NCI-H524 treated with DMSO at 0.1 percent for 48 hours (cell line): ENCODE measurements around the gene MYBL2.

ENCODE experiments used
- DNase-seq: peaks from one replicate; lab custom pipeline; 2025; lab: John Stamatoyannopoulos, UW

The MYBL2 gene

GRCh38 chr20:43682446-43682845 lies 15.5 kb downstream of the MYBL2 start:
- no peak for DNase-seq

- no peak for DNase-seq
These were observed 19.9 kb downstream of the MYBL2 start for GRCh38 chr20:43686820-43687219.

GRCh38 chr20:43689165-43689564 lies 22.3 kb downstream of the MYBL2 start:
- no peak for DNase-seq

GRCh38 chr20:43690943-43691598 lies 24.2 kb downstream of the MYBL2 start:
- DNase-seq: no peak

- DNase-seq: no peak
These were observed 25.1 kb downstream of the MYBL2 start for GRCh38 chr20:43691928-43692524.

GRCh38 chr20:43694763-43695162 lies 27.8 kb downstream of the MYBL2 start:
- DNase-seq: no peak

- no peak for DNase-seq
These were observed 28.7 kb downstream of the MYBL2 start for GRCh38 chr20:43695571-43695970.

GRCh38 chr20:43699941-43700565 lies 33.1 kb downstream of the MYBL2 start:
- no peak for DNase-seq

- DNase-seq: no peak
These were observed 33.7 kb downstream of the MYBL2 start for GRCh38 chr20:43700627-43701026.

- no peak for DNase-seq
These were observed 35.6 kb downstream of the MYBL2 start for GRCh38 chr20:43702502-43702901.

- DNase-seq: no peak
These were observed 43.6 kb downstream of the MYBL2 start for GRCh38 chr20:43710370-43711044.

GRCh38 chr20:43711098-43711654 lies 44.3 kb downstream of the MYBL2 start:
- DNase-seq: no peak

GRCh38 chr20:43715044-43715443 lies 48.1 kb downstream of the MYBL2 start:
- no peak for DNase-seq

- no peak for DNase-seq
These were observed 48.6 kb downstream of the MYBL2 start for GRCh38 chr20:43715511-43715910.

GRCh38 chr20:43716123-43716522 lies 49.2 kb downstream of the MYBL2 start:
- no peak for DNase-seq

GRCh38 chr20:43716757-43717615 lies 50.1 kb downstream of the MYBL2 start:
- DNase-seq: no peak

- no peak for DNase-seq
These were observed 50.7 kb downstream of the MYBL2 start for GRCh38 chr20:43717616-43717995.

- DNase-seq: no peak
These were observed 53.1 kb downstream of the MYBL2 start for GRCh38 chr20:43720007-43720406.

- no peak for DNase-seq
These were observed 54.1 kb downstream of the MYBL2 start for GRCh38 chr20:43721097-43721428.

GRCh38 chr20:43721429-43722152 lies 54.7 kb downstream of the MYBL2 start:
- no peak for DNase-seq

GRCh38 chr20:43722153-43722505 lies 55.2 kb downstream of the MYBL2 start:
- no peak for DNase-seq
